Activated naive CD8-positive, alpha-beta T cell treated with anti-CD3 and anti-CD28 coated beads for 36 hours (primary cell): ENCODE data around the gene SLC37A4. TPM values are rescaled to one million over a fixed set of nuclear protein-coding genes. Genes with fewer than 3 reads are reported as not detected.

ENCODE experiments used
- DNase-seq: peaks from one replicate; pipeline ENCODE4 v3.0.0; 2021
- H3K27ac Mint-ChIP-seq: one replicate; pipeline ENCODE4 v1.8.0; 2022; ENCODE audit warnings: mild to moderate bottlenecking, moderate library complexity, mixed read lengths
- H3K27me3 Mint-ChIP-seq: one replicate; pipeline ENCODE4 v1.8.0; 2022; ENCODE audit warnings: mild to moderate bottlenecking, mixed read lengths
- H3K36me3 Mint-ChIP-seq: one replicate; pipeline ENCODE4 v1.8.0; 2021; ENCODE audit warnings: mild to moderate bottlenecking, mixed read lengths
- H3K4me1 Mint-ChIP-seq: one replicate; pipeline ENCODE4 v1.8.0; 2021; ENCODE audit warnings: mixed read lengths
- H3K4me3 Mint-ChIP-seq: one replicate; pipeline ENCODE4 v1.8.0; 2022; ENCODE audit warnings: mild to moderate bottlenecking, moderate library complexity, mixed read lengths
- H3K9me3 Mint-ChIP-seq: one replicate; pipeline ENCODE4 v1.8.0; 2022; ENCODE audit warnings: mixed read lengths
- total RNA-seq, 2 experiments: library from RNA; stranded (reverse); gene quantifications; one replicate each; pipeline ENCODE4 v1.2.3, GENCODE V29; 2021

The SLC37A4 gene
- total RNA-seq, 2 experiments from 2014 or later = 28.2 to 30.1 TPM

GRCh38 chr11:118980191-118980881 is 50.3 kb downstream of the SLC37A4 start:
- Mint-ChIP-seq H3K4me1 (peaks cover 3% of the 10 kb centered on the region), H3K9me3 (no peaks in the 10 kb centered on the region), H3K27ac (no peak overlapping the region), H3K36me3 (no peaks in the 10 kb centered on the region), H3K27me3 (no peaks in the 10 kb centered on the region), H3K4me3 (no peak overlapping the region)
- no peak for DNase-seq

- H3K36me3 Mint-ChIP-seq = no peaks in the 10 kb centered on the region
- no peaks in the 10 kb centered on the region for H3K27me3 Mint-ChIP-seq
- H3K4me3 Mint-ChIP-seq = no peak overlapping the region
- no peak for DNase-seq
- H3K4me1 Mint-ChIP-seq = peaks cover 3% of the 10 kb centered on the region
- no peak overlapping the region for H3K27ac Mint-ChIP-seq
- no peaks in the 10 kb centered on the region for H3K9me3 Mint-ChIP-seq
Measured at GRCh38 chr11:118979434-118979833, 51.2 kb downstream of the SLC37A4 start.

GRCh38 chr11:118975771-118976709 is 54.6 kb downstream of the SLC37A4 start:
- no peaks in the 10 kb centered on the region for H3K36me3 Mint-ChIP-seq

More at GRCh38 chr11:118975771-118976709, 54.6 kb downstream of the SLC37A4 start:
- no peak overlapping the region for H3K4me3 Mint-ChIP-seq
- peaks cover 3% of the 10 kb centered on the region for H3K4me1 Mint-ChIP-seq
- no peak overlapping the region for H3K27ac Mint-ChIP-seq
- no peak for DNase-seq
- peaks cover 6% of the 10 kb centered on the region for H3K27me3 Mint-ChIP-seq
- H3K9me3 Mint-ChIP-seq = no peaks in the 10 kb centered on the region

Other genes with a start within 250 kb of the SLC37A4 start
- gene DDX6, start 239.7 kb downstream of the SLC37A4 start, total RNA-seq = 100 to 1,000 TPM; 148 to 150 TPM
- gene CXCR5, start 147.0 kb downstream of the SLC37A4 start, total RNA-seq = 1 to 10 TPM; 1.5 to 1.6 TPM
- gene BCL9L, start 105.0 kb downstream of the SLC37A4 start, total RNA-seq = 10 to 100 TPM; 34.9 to 38.8 TPM
- gene UPK2, start 74.6 kb downstream of the SLC37A4 start, total RNA-seq = under 1 TPM; 0.48 to 0.49 TPM
- gene FOXR1, start 59.1 kb downstream of the SLC37A4 start, total RNA-seq = not detected
- 10 to 100 TPM; 24.8 to 28.3 TPM for gene CENATAC, start 32.7 kb downstream of the SLC37A4 start, total RNA-seq
- 1,000 to 10,000 TPM; 1,524 to 1,591 TPM for gene RPS25, start 12.5 kb downstream of the SLC37A4 start, total RNA-seq
- gene TRAPPC4, start 12.1 kb downstream of the SLC37A4 start, total RNA-seq = 100 to 1,000 TPM; 114 to 127 TPM
- 100 to 1,000 TPM; 121 to 125 TPM for gene HYOU1, start 26.3 kb upstream of the SLC37A4 start, total RNA-seq
- 10 to 100 TPM; 19.2 to 20.2 TPM for gene VPS11, start 36.9 kb upstream of the SLC37A4 start, total RNA-seq
- 10 to 100 TPM; 42.1 to 43.0 TPM for gene HMBS, start 54.0 kb upstream of the SLC37A4 start, total RNA-seq
- 10 to 100 TPM; 58.3 to 63.6 TPM for gene DPAGT1, start 71.0 kb upstream of the SLC37A4 start, total RNA-seq
- gene C2CD2L, start 76.5 kb upstream of the SLC37A4 start, total RNA-seq = 10 to 100 TPM; 19.3 to 20.0 TPM
- 10 to 100 TPM; 20.3 to 21.5 TPM for gene HINFP, start 90.7 kb upstream of the SLC37A4 start, total RNA-seq
- gene ABCG4, start 118.2 kb upstream of the SLC37A4 start, total RNA-seq = under 1 TPM; 0.12 to 0.22 TPM
- 10 to 100 TPM; 19.3 to 20.7 TPM for gene NLRX1, start 137.8 kb upstream of the SLC37A4 start, total RNA-seq
- not detected for gene NHERF4, start 154.6 kb upstream of the SLC37A4 start, total RNA-seq
- 10 to 100 TPM; 21.4 TPM for gene CBL, start 175.5 kb upstream of the SLC37A4 start, total RNA-seq